HepG2 (cell line): ENCODE results near the gene MTARC1. TPM values are rescaled to one million over a fixed set of nuclear protein-coding genes. Genes with fewer than 3 reads are reported as not detected.

ENCODE experiments used
- AKNA ChIP-seq: sonication (generic); formaldehyde crosslinking; IDR thresholded peaks from 2 replicates; pipeline ENCODE4 v1.4.0; 2020; ENCODE audit warnings: missing genetic modification reagents, borderline replicate concordance
- ARHGAP35 ChIP-seq: sonication (generic); formaldehyde crosslinking; IDR thresholded peaks from 2 replicates; pipeline ENCODE4 v1.9.0; 2022; ENCODE audit warnings: mild to moderate bottlenecking, inconsistent platforms, moderate library complexity, missing genetic modification reagents, borderline replicate concordance
- ETV6 ChIP-seq: sonication (generic); formaldehyde crosslinking; conservative IDR thresholded peaks from 2 replicates; pipeline ENCODE4 v1.4.0; 2020; ENCODE audit warnings: missing genetic modification reagents
- FLYWCH1 ChIP-seq: sonication (generic); formaldehyde crosslinking; IDR thresholded peaks from 2 replicates; pipeline ENCODE4 v1.8.1; 2023; ENCODE audit warnings: mild to moderate bottlenecking, missing genetic modification reagents
- GMEB1 ChIP-seq: sonication (generic); formaldehyde crosslinking; IDR thresholded peaks from 2 replicates; pipeline ENCODE4 v1.5.1; 2020; ENCODE audit warnings: missing genetic modification reagents, mild to moderate bottlenecking, borderline replicate concordance
- JUN ChIP-seq: sonication (generic); formaldehyde crosslinking; IDR thresholded peaks from 2 replicates; pipeline ENCODE4 v1.4.0; 2020; ENCODE audit warnings: mild to moderate bottlenecking, missing genetic modification reagents
- KDM5A ChIP-seq: fragments of 200-600 bp; sonication (generic); IDR thresholded peaks from 2 replicates; pipeline ENCODE4 v1.7.0; 2018; ENCODE audit warnings: antibody characterized with exemption, mild to moderate bottlenecking, low read length, borderline replicate concordance
- MIER2 ChIP-seq: IDR thresholded peaks from 2 replicates; pipeline ENCODE4 v1.6.1; 2016; ENCODE audit warnings: missing biosample characterization, missing genetic modification reagents
- POLR2AphosphoS5 ChIP-seq: IDR thresholded peaks from 2 replicates; pipeline ENCODE4 v1.6.1; 2012; ENCODE audit warnings: low read depth, low read length
- SKIL ChIP-seq: sonication (generic); formaldehyde crosslinking; IDR thresholded peaks from 2 replicates; pipeline ENCODE4 v1.8.0; 2022; ENCODE audit warnings: missing genetic modification reagents, mild to moderate bottlenecking, moderate library complexity, borderline replicate concordance
- ZBTB2 ChIP-seq: sonication (generic); formaldehyde crosslinking; IDR thresholded peaks from 2 replicates; pipeline ENCODE4 v1.8.0; 2022; ENCODE audit warnings: low read depth, missing genetic modification reagents
- ZNF264 ChIP-seq: sonication (generic); formaldehyde crosslinking; IDR thresholded peaks from 2 replicates; pipeline ENCODE4 v1.4.0; 2020; ENCODE audit warnings: missing genetic modification reagents
- ZNF44 ChIP-seq: sonication (generic); formaldehyde crosslinking; IDR thresholded peaks from 2 replicates; pipeline ENCODE4 v1.5.1; 2020; ENCODE audit warnings: mild to moderate bottlenecking, missing genetic modification reagents
- polyA plus RNA-seq, 8 experiments: library from polyadenylated mRNA; depleted of rRNA in 3 of 8; stranded (reverse) in 7 of 8; unstranded in 1 of 8; fragments of >200 nt; fragmentation: Illumina TruSeq in 4 of 8; extraction: Trizol in 4 of 8; gene quantifications; 2 replicates each; pipeline versions ENCODE4 v1.2.1 to v1.2.3, GENCODE V29; 2011 to 2016; ENCODE audit warnings: low read depth in 4 of 8, missing spikeins in 1 of 8, mixed read lengths in 1 of 8; ENCODE audit not compliant: insufficient read depth in 1 of 8
- total RNA-seq, 5 experiments: library from RNA; depleted of rRNA; stranded (reverse); fragments of >200 nt; fragmentation: Illumina TruSeq; extraction: Trizol; gene quantifications; 2 replicates each; pipeline ENCODE4 v1.2.3, GENCODE V29; 2016; ENCODE audit warnings: low read depth in 1 of 5

The MTARC1 gene
- total and polyA plus RNA-seq, 2 of the 13 experiments (the other 11 are each of a cell fraction or from before 2014, with no cell fraction given): 19.4 to 106 TPM

GRCh38 chr1:220741825-220742224 is 44.9 kb upstream of the MTARC1 start (continued):
- TF ChIP-seq AKNA (no peak), ARHGAP35 (CRISPR knock-in tag) (no peak), SKIL (no peak), FLYWCH1 (CRISPR knock-in tag) (no peak), KDM5A (no peak), MIER2 (no peak), ZBTB2 (CRISPR knock-in tag) (no peak), POLR2AphosphoS5 (no peak), JUN (CRISPR knock-in tag) (no peak), ZNF44 (CRISPR knock-in tag) (no peak), ZNF264 (no peak), ETV6 (no peak), GMEB1 (CRISPR knock-in tag) (no peak)
